Fibroblast of lung (primary cell): ENCODE results near the gene SLC22A6. TPM values are rescaled to one million over a fixed set of nuclear protein-coding genes. Genes with fewer than 3 reads are reported as not detected.

Experiments
- DNase-seq, 2 donors: peaks; one replicate each; pipeline versions ENCODE4 v3.0.0 to v3.0.0-alpha.2; 2010; ENCODE audit warnings: low read depth in 2 of 2
- H2AFZ ChIP-seq: 2 replicates; pipeline ENCODE4 v1.5.1; 2012; ENCODE audit warnings: low read length, control low read depth, inconsistent platforms
- H3K27ac ChIP-seq: 2 replicates; pipeline ENCODE4 v1.5.1; 2011; ENCODE audit warnings: low read length, control low read depth; ENCODE audit not compliant: insufficient read depth
- H3K27me3 ChIP-seq: 2 replicates; pipeline ENCODE4 v1.5.1; 2011; ENCODE audit warnings: mild to moderate bottlenecking, low read length; ENCODE audit not compliant: control insufficient read depth, insufficient read depth
- H3K36me3 ChIP-seq: 2 replicates; pipeline ENCODE4 v1.5.1; 2011; ENCODE audit warnings: low read length; ENCODE audit not compliant: control insufficient read depth, insufficient read depth
- H3K4me1 ChIP-seq: 2 replicates; pipeline ENCODE4 v1.5.1; 2011; ENCODE audit warnings: low read length; ENCODE audit not compliant: control insufficient read depth, insufficient read depth; ENCODE audit errors: extremely low read depth
- H3K4me2 ChIP-seq: 2 replicates; pipeline ENCODE4 v1.5.1; 2011; ENCODE audit warnings: low read length, control low read depth; ENCODE audit not compliant: insufficient read depth; ENCODE audit errors: extremely low read depth
- H3K4me3 ChIP-seq, 4 experiments: fragments of 200-600 bp in 1 of 4; sonication (generic) in 1 of 4; replicated peaks in 1 of 4; 2 replicates each; pipeline ENCODE4 v1.5.1; 2011 to 2016; ENCODE audit warnings: low read length in 4 of 4, low read depth in 3 of 4, mild to moderate bottlenecking in 3 of 4, control low read depth in 2 of 4, inconsistent platforms in 1 of 4, mixed read lengths in 1 of 4; ENCODE audit not compliant: insufficient read depth in 1 of 4; ENCODE audit errors: control extremely low read depth in 1 of 4
- H3K79me2 ChIP-seq: 2 replicates; pipeline ENCODE4 v1.5.1; 2012; ENCODE audit warnings: mild to moderate bottlenecking, low read length, inconsistent platforms; ENCODE audit not compliant: control insufficient read depth, insufficient read depth
- H3K9ac ChIP-seq: 2 replicates; pipeline ENCODE4 v1.5.1; 2011; ENCODE audit warnings: mild to moderate bottlenecking, low read length, control low read depth; ENCODE audit not compliant: insufficient read depth
- H3K9me3 ChIP-seq: 2 replicates; pipeline ENCODE4 v1.5.1; 2012; ENCODE audit warnings: low read depth, low read length; ENCODE audit not compliant: control insufficient read depth, insufficient read depth
- H4K20me1 ChIP-seq: 2 replicates; pipeline ENCODE4 v1.5.1; 2011; ENCODE audit warnings: low read length; ENCODE audit not compliant: control insufficient read depth, insufficient read depth; ENCODE audit errors: extremely low read depth
- CTCF ChIP-seq, 2 donors: IDR thresholded peaks in 1 of 2; conservative IDR thresholded peaks in 1 of 2; 1 replicate in 1 of 2; 2 replicates in 1 of 2; pipeline ENCODE4 v1.5.1; 2011 to 2012; ENCODE audit warnings: low read length in 2 of 2, control low read depth in 1 of 2, inconsistent platforms in 1 of 2, low read depth in 1 of 2, mild to moderate bottlenecking in 1 of 2
- EZH2 ChIP-seq: IDR thresholded peaks from 2 replicates; pipeline ENCODE4 v1.5.1; 2012; ENCODE audit warnings: low read length, control low read depth, mild to moderate bottlenecking; ENCODE audit errors: missing control alignments
- polyA plus RNA-seq, 2 donors: library from polyadenylated mRNA; depleted of rRNA in 1 of 2; stranded (reverse) in 1 of 2; unstranded in 1 of 2; fragments of >200 nt; gene quantifications; 2 replicates each; pipeline ENCODE4 v1.2.1, GENCODE V29; 2011 to 2012; ENCODE audit warnings: missing spikeins in 1 of 2
- total RNA-seq: library from RNA; depleted of rRNA; stranded (reverse); fragments of >200 nt; gene quantifications from 2 replicates; pipeline ENCODE4 v1.2.1, GENCODE V29; 2014

Gene SLC22A6
- total and polyA plus RNA-seq, 2 donors (not counting 1 experiment from before 2014, with no cell fraction given) = not detected

GRCh38 chr11:63015521-63016215, 30.9 kb upstream of the SLC22A6 start, which contains the start of gene SLC22A8:
Gene SLC22A8 (minus strand): TSS chr11:63015841. CDS start chr11:63014958, 883 bp downstream.
- Histone ChIP-seq H3K36me3 (no peaks in the 10 kb centered on the region), H3K79me2 (no peaks in the 10 kb centered on the region), H3K4me1 (no peaks in the 10 kb centered on the region), H3K9me3 (no peaks in the 10 kb centered on the region), H3K27me3 (no peaks in the 10 kb centered on the region), H4K20me1 (no peaks in the 10 kb centered on the region), H3K4me3 (no peak within 1 kb of the TSS), H3K27ac (no peak within 1 kb of the TSS), H3K4me2 (no peak within 1 kb of the TSS), H3K9ac (no peak within 1 kb of the TSS), H2AFZ (no peak within 1 kb of the TSS)
- no peak for TF ChIP-seq EZH2
- no peak for TF ChIP-seq CTCF (conservative IDR thresholded peaks at IDR 0.05 in 1 of 2, IDR thresholded peaks at IDR 0.05 in 1 of 2; ENCODE audit: low read depth in 1 of 2, low read length in 2 of 2)
- no peak for DNase-seq

- H3K27ac ChIP-seq = no peak overlapping the region
- no peak overlapping the region for H3K4me3 ChIP-seq
- H3K79me2 ChIP-seq = no peaks in the 10 kb centered on the region
- H3K9ac ChIP-seq = no peak overlapping the region
- no peaks in the 10 kb centered on the region for H3K4me1 ChIP-seq
- no peaks in the 10 kb centered on the region for H3K27me3 ChIP-seq
- no peaks in the 10 kb centered on the region for H3K9me3 ChIP-seq
- H4K20me1 ChIP-seq = no peaks in the 10 kb centered on the region
- DNase-seq = no peak
- no peak overlapping the region for H3K4me2 ChIP-seq
- H3K36me3 ChIP-seq = no peaks in the 10 kb centered on the region
- TF ChIP-seq CTCF (conservative IDR thresholded peaks at IDR 0.05 in 1 of 2, IDR thresholded peaks at IDR 0.05 in 1 of 2; ENCODE audit: low read depth in 1 of 2, low read length in 2 of 2) (no peak), EZH2 (no peak)
- H2AFZ ChIP-seq = no peak overlapping the region
Observed at GRCh38 chr11:63014408-63015055, 29.8 kb upstream of the SLC22A6 start.

- H3K4me2 ChIP-seq = no peak overlapping the region
- no peaks in the 10 kb centered on the region for H4K20me1 ChIP-seq
- no peaks in the 10 kb centered on the region for H3K4me1 ChIP-seq
- H3K79me2 ChIP-seq = no peaks in the 10 kb centered on the region
- no peak overlapping the region for H3K4me3 ChIP-seq
- no peak overlapping the region for H3K9ac ChIP-seq
- no peak for TF ChIP-seq CTCF (conservative IDR thresholded peaks at IDR 0.05 in 1 of 2, IDR thresholded peaks at IDR 0.05 in 1 of 2; ENCODE audit: low read depth in 1 of 2, low read length in 2 of 2)
- no peak for TF ChIP-seq EZH2
- H2AFZ ChIP-seq = no peak overlapping the region
- DNase-seq = no peak
- H3K27ac ChIP-seq = no peak overlapping the region
- H3K27me3 ChIP-seq = no peaks in the 10 kb centered on the region
- H3K36me3 ChIP-seq = no peaks in the 10 kb centered on the region
- no peaks in the 10 kb centered on the region for H3K9me3 ChIP-seq
Observed at GRCh38 chr11:63012839-63013238, 28.1 kb upstream of the SLC22A6 start.
